HL-60 (cell line): ENCODE results near the gene CLDN1.

ENCODE experiments used
- DNase-seq, 2 experiments: peaks; one replicate each; pipeline ENCODE4 v3.0.0-alpha.2; 2010 to 2020; ENCODE audit warnings: low read depth in 1 of 2, low spot score in 1 of 2
- H3K27ac ChIP-seq: fragments of 250-450 bp; sonication (Bioruptor Pico); replicated peaks from 2 replicates; pipeline ENCODE4 v1.5.1; 2020; ENCODE audit warnings: mild to moderate bottlenecking, moderate library complexity
- H3K27me3 ChIP-seq: fragments of 250-450 bp; sonication (Bioruptor Pico); 2 replicates; pipeline ENCODE4 v1.5.1; 2021; ENCODE audit warnings: mild to moderate bottlenecking, moderate library complexity; ENCODE audit not compliant: insufficient read depth, poor library complexity, severe bottlenecking
- H3K4me3 ChIP-seq: replicated peaks from 2 replicates; pipeline ENCODE4 v1.5.1; 2011; ENCODE audit warnings: mild to moderate bottlenecking, control low read depth, low read length; ENCODE audit not compliant: insufficient read depth
- GABPA ChIP-seq: IDR thresholded peaks from 2 replicates; pipeline ENCODE4 v1.6.1; 2012; ENCODE audit warnings: low read depth
- POLR2AphosphoS5 ChIP-seq: IDR thresholded peaks from 2 replicates; pipeline ENCODE4 v1.6.1; 2012; ENCODE audit warnings: low read depth
- REST ChIP-seq: IDR thresholded peaks from 2 replicates; pipeline ENCODE4 v1.6.1; 2012; ENCODE audit warnings: low read depth; ENCODE audit not compliant: insufficient replicate concordance
- SPI1 ChIP-seq: IDR thresholded peaks from 2 replicates; pipeline ENCODE4 v1.6.1; 2012; ENCODE audit warnings: low read depth, mild to moderate bottlenecking, borderline replicate concordance
- TF ChIP-seq, protein P1 (sequence below): IDR thresholded peaks from one replicate; pipeline ENCODE4 v1.5.1; 2011; ENCODE audit warnings: low read length, control low read depth, inconsistent platforms; ENCODE audit not compliant: insufficient read depth

Gene CLDN1

GRCh38 chr3:190307164-190307545, 15.1 kb downstream of the CLDN1 start:
- Histone ChIP-seq H3K27ac (no peak overlapping the region), H3K4me3 (no peak overlapping the region), H3K27me3 (no peaks in the 10 kb centered on the region)
- TF ChIP-seq, protein P1, sequence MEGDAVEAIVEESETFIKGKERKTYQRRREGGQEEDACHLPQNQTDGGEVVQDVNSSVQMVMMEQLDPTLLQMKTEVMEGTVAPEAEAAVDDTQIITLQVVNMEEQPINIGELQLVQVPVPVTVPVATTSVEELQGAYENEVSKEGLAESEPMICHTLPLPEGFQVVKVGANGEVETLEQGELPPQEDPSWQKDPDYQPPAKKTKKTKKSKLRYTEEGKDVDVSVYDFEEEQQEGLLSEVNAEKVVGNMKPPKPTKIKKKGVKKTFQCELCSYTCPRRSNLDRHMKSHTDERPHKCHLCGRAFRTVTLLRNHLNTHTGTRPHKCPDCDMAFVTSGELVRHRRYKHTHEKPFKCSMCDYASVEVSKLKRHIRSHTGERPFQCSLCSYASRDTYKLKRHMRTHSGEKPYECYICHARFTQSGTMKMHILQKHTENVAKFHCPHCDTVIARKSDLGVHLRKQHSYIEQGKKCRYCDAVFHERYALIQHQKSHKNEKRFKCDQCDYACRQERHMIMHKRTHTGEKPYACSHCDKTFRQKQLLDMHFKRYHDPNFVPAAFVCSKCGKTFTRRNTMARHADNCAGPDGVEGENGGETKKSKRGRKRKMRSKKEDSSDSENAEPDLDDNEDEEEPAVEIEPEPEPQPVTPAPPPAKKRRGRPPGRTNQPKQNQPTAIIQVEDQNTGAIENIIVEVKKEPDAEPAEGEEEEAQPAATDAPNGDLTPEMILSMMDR, result no peak
- TF ChIP-seq REST (no peak), POLR2AphosphoS5 (no peak), SPI1 (no peak), GABPA (no peak)
- DNase-seq, result no peak

DNA sequence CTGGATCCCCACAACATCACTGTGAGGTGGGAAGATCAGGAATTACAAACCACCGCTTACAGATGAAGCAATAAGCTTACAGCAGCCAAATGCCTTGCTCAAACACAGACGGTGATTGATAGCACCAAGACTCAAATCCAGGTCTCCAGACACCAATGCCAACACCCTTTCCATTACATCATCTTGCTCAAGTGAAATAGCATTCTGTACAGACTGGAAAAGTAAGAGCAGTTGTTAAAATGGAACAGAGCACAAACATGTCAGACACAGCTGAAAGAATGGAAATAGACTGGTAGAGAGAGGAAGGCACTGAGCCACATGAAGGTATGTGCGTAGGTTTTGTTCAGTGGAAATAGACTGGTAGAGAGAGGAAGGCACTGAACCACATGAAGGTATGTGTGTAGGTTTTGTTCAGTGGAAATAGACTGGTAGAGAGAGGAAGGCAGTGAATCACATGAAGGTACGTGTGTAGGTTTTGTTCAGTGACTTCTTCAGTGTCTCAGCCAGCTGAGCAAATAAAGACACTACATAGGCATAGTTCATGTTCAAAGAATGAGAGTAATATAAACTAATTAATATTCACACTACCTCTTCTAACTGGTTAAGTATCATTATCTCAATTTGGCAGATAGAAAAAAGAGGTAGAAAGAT, 15.6 kb downstream of the CLDN1 start:
- no peak for DNase-seq
- Histone ChIP-seq H3K27ac (no peak overlapping the region), H3K27me3 (no peaks in the 10 kb centered on the region), H3K4me3 (no peak overlapping the region)
- TF ChIP-seq, protein P1, result no peak
- TF ChIP-seq SPI1 (no peak), POLR2AphosphoS5 (no peak), REST (no peak), GABPA (no peak)

DNA sequence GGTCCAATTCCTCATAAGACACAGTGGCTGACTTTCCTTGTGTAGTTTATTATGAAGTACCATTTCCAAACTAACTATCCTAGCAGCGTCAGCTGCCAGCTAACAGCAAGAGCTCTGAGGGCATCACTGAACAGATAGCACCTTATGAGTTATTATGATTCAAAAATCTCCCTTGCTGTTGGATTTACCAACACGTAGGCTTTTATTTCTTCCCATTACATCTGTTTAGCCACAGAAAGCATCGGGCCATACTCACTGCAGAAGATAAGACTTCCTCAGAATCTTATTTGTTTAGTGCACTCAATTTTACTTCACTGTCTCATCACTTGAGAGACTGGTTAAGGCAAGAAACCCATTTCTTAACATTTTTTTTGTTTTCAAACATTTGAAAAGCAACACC, 16.2 kb downstream of the CLDN1 start:
- TF ChIP-seq POLR2AphosphoS5, result no peak
- no peak for TF ChIP-seq GABPA
- TF ChIP-seq, protein P1, result no peak
- no peak for TF ChIP-seq REST
- TF ChIP-seq SPI1, result no peak
- no peak for DNase-seq
- no peak overlapping the region for H3K27ac ChIP-seq
- no peak overlapping the region for H3K4me3 ChIP-seq
- H3K27me3 ChIP-seq, result no peaks in the 10 kb centered on the region
